ENCODE measurements around the gene MGMT. TPM values are rescaled to one million over a fixed set of nuclear protein-coding genes. Genes with fewer than 3 reads are reported as not detected.
A peak's percentile ranks its signal among the peaks of the same experiment; 100 is the strongest.

The MGMT gene
- total and polyA plus RNA-seq, 7 experiments from 2014 or later: 17.6 to 37.1 (median 22.0) TPM

- Histone ChIP-seq H3K27ac (ENCODE audit: low read depth, low read length) (no peak overlapping the region), H3K9me3 (ENCODE audit: control insufficient read depth in 2 of 3, low read length in 3 of 3) (no peaks in the 10 kb centered on the region), H3K27me3 (ENCODE audit: control insufficient read depth in 2 of 2, insufficient read depth in 2 of 2, low read length in 2 of 2) (no peaks in the 10 kb centered on the region), H3K4me3 (ENCODE audit: low read length) (no peak overlapping the region), H3K4me1 (ENCODE audit: control insufficient read depth in 2 of 2, insufficient read depth in 2 of 2, low read length in 2 of 2) (no peaks in the 10 kb centered on the region), H3K36me3 (ENCODE audit: control insufficient read depth in 2 of 3, insufficient read depth in 3 of 3, low read length in 3 of 3) (no peaks in the 10 kb centered on the region)
- ChIA-PET POLR2A (no interaction called here), CTCF (no interaction called here)
- H3K9me3 Mint-ChIP-seq: peaks cover 0 to 61% (median 15%) of the 10 kb centered on the region in 11 donors
- no peak overlapping the region for H3K27ac Mint-ChIP-seq
- DNase-seq (no peak), ATAC-seq (no peak)
- peaks cover 0 to 69% (median 46%) of the 10 kb centered on the region in 5 donors for H3K36me3 Mint-ChIP-seq
- intact Hi-C loops (cut with micrococcal nuclease): no loop called here
- H3K4me3 Mint-ChIP-seq: no peak overlapping the region
- H3K4me1 Mint-ChIP-seq: peaks cover 0 to 22% (median 9%) of the 10 kb centered on the region in 7 donors
- H3K27me3 Mint-ChIP-seq: no peaks in the 10 kb centered on the region
Measured at GRCh38 chr10:129622291-129622690, 155.2 kb downstream of the MGMT start.

GRCh38 chr10:129622736-129623135 lies 155.7 kb downstream of the MGMT start:
- H3K4me1 Mint-ChIP-seq: peaks cover 0 to 22% (median 13%) of the 10 kb centered on the region in 7 donors
- H3K4me3 Mint-ChIP-seq: no peak overlapping the region
- H3K27ac Mint-ChIP-seq: no peak overlapping the region
- peaks cover 0 to 61% (median 13%) of the 10 kb centered on the region in 11 donors for H3K9me3 Mint-ChIP-seq
- no peaks in the 10 kb centered on the region for H3K27me3 ChIP-seq (ENCODE audit: control insufficient read depth in 2 of 2, insufficient read depth in 2 of 2, low read length in 2 of 2)
- H3K4me1 ChIP-seq (ENCODE audit: control insufficient read depth in 2 of 2, insufficient read depth in 2 of 2, low read length in 2 of 2): no peaks in the 10 kb centered on the region
- peaks cover 0 to 69% (median 51%) of the 10 kb centered on the region in 5 donors for H3K36me3 Mint-ChIP-seq
- H3K27ac ChIP-seq (ENCODE audit: low read depth, low read length): no peak overlapping the region
- intact Hi-C loops (cut with micrococcal nuclease): no loop called here
- H3K9me3 ChIP-seq (ENCODE audit: control insufficient read depth in 2 of 3, low read length in 3 of 3): no peaks in the 10 kb centered on the region
- CTCF ChIA-PET: no interaction called here
- H3K27me3 Mint-ChIP-seq: no peaks in the 10 kb centered on the region
- ATAC-seq (no peak), DNase-seq (no peak)
- H3K36me3 ChIP-seq (ENCODE audit: control insufficient read depth in 2 of 3, insufficient read depth in 3 of 3, low read length in 3 of 3): no peaks in the 10 kb centered on the region
- H3K4me3 ChIP-seq (ENCODE audit: low read length): no peak overlapping the region
- POLR2A ChIA-PET: no interaction called here

- H3K4me1 Mint-ChIP-seq: peaks cover 0 to 17% (median 10%) of the 10 kb centered on the region in 7 donors
- DNase-seq (no peak), ATAC-seq (no peak)
- Histone ChIP-seq H3K27me3 (ENCODE audit: control insufficient read depth in 2 of 2, insufficient read depth in 2 of 2, low read length in 2 of 2) (no peaks in the 10 kb centered on the region), H3K36me3 (ENCODE audit: control insufficient read depth in 2 of 3, insufficient read depth in 3 of 3, low read length in 3 of 3) (peaks cover 0 to 7% (median 0%) of the 10 kb centered on the region in 3 experiments), H3K4me1 (ENCODE audit: control insufficient read depth in 2 of 2, insufficient read depth in 2 of 2, low read length in 2 of 2) (no peaks in the 10 kb centered on the region), H3K9me3 (ENCODE audit: control insufficient read depth in 2 of 3, low read length in 3 of 3) (peaks cover 0 to 4% (median 0%) of the 10 kb centered on the region in 3 experiments), H3K4me3 (ENCODE audit: low read length) (no peak overlapping the region), H3K27ac (ENCODE audit: low read depth, low read length) (no peak overlapping the region)
- peaks cover 0 to 61% (median 15%) of the 10 kb centered on the region in 11 donors for H3K9me3 Mint-ChIP-seq
- H3K27ac Mint-ChIP-seq: no peak overlapping the region
- H3K27me3 Mint-ChIP-seq: no peaks in the 10 kb centered on the region
- peaks cover 0 to 77% (median 59%) of the 10 kb centered on the region in 5 donors for H3K36me3 Mint-ChIP-seq
- intact Hi-C loops (cut with micrococcal nuclease): no loop called here
- ChIA-PET CTCF (no interaction called here), POLR2A (no interaction called here)
- peak overlapping the region in 1 of 10 donors; percentile 5 for H3K4me3 Mint-ChIP-seq
Measured at GRCh38 chr10:129624526-129624925, 157.5 kb downstream of the MGMT start.

- peaks cover 0 to 22% (median 8%) of the 10 kb centered on the region in 7 donors for H3K4me1 Mint-ChIP-seq
- CTCF ChIA-PET: no interaction called here
- no peak overlapping the region for H3K27ac Mint-ChIP-seq
- H3K36me3 Mint-ChIP-seq: peaks cover 0 to 85% (median 69%) of the 10 kb centered on the region in 5 donors
- DNase-seq (no peak), ATAC-seq (no peak)
- Histone ChIP-seq H3K9me3 (ENCODE audit: control insufficient read depth in 2 of 3, low read length in 3 of 3) (peaks cover 0 to 4% (median 0%) of the 10 kb centered on the region in 3 experiments), H3K4me1 (ENCODE audit: control insufficient read depth in 2 of 2, insufficient read depth in 2 of 2, low read length in 2 of 2) (no peaks in the 10 kb centered on the region), H3K27ac (ENCODE audit: low read depth, low read length) (no peak overlapping the region), H3K36me3 (ENCODE audit: control insufficient read depth in 2 of 3, insufficient read depth in 3 of 3, low read length in 3 of 3) (peaks cover 0 to 7% (median 0%) of the 10 kb centered on the region in 3 experiments), H3K4me3 (ENCODE audit: low read length) (no peak overlapping the region), H3K27me3 (ENCODE audit: control insufficient read depth in 2 of 2, insufficient read depth in 2 of 2, low read length in 2 of 2) (no peaks in the 10 kb centered on the region)
- H3K27me3 Mint-ChIP-seq: no peaks in the 10 kb centered on the region
- peaks cover 0 to 67% (median 15%) of the 10 kb centered on the region in 11 donors for H3K9me3 Mint-ChIP-seq
- no peak overlapping the region for H3K4me3 Mint-ChIP-seq
- intact Hi-C loops (cut with micrococcal nuclease): no loop called here
- POLR2A ChIA-PET: no interaction called here
Measured at GRCh38 chr10:129626309-129626708, 159.3 kb downstream of the MGMT start.

GRCh38 chr10:129626796-129627435 lies 159.9 kb downstream of the MGMT start:
- peaks cover 0 to 79% (median 63%) of the 10 kb centered on the region in 5 donors for H3K36me3 Mint-ChIP-seq
- CTCF ChIA-PET: no interaction called here
- ATAC-seq (no peak), DNase-seq (no peak)
- Histone ChIP-seq H3K27me3 (ENCODE audit: control insufficient read depth in 2 of 2, insufficient read depth in 2 of 2, low read length in 2 of 2) (no peaks in the 10 kb centered on the region), H3K27ac (ENCODE audit: low read depth, low read length) (no peak overlapping the region), H3K4me1 (ENCODE audit: control insufficient read depth in 2 of 2, insufficient read depth in 2 of 2, low read length in 2 of 2) (no peaks in the 10 kb centered on the region), H3K9me3 (ENCODE audit: control insufficient read depth in 2 of 3, low read length in 3 of 3) (peaks cover 0 to 4% (median 0%) of the 10 kb centered on the region in 3 experiments), H3K4me3 (ENCODE audit: low read length) (no peak overlapping the region), H3K36me3 (ENCODE audit: control insufficient read depth in 2 of 3, insufficient read depth in 3 of 3, low read length in 3 of 3) (peaks cover 0 to 7% (median 0%) of the 10 kb centered on the region in 3 experiments)
- peaks cover 0 to 62% (median 12%) of the 10 kb centered on the region in 11 donors for H3K9me3 Mint-ChIP-seq
- POLR2A ChIA-PET: no interaction called here
- H3K27ac Mint-ChIP-seq: no peak overlapping the region
- H3K4me1 Mint-ChIP-seq: peaks cover 0 to 16% (median 8%) of the 10 kb centered on the region in 7 donors
- H3K27me3 Mint-ChIP-seq: no peaks in the 10 kb centered on the region
- peak overlapping the region in 1 of 10 donors; percentile 8 for H3K4me3 Mint-ChIP-seq
- intact Hi-C loops (cut with micrococcal nuclease): no loop called here

- CTCF ChIA-PET: no interaction called here
- H3K4me1 ChIP-seq (ENCODE audit: control insufficient read depth in 2 of 2, insufficient read depth in 2 of 2, low read length in 2 of 2): no peaks in the 10 kb centered on the region
- peak overlapping the region in 1 of 10 donors; percentile 8 for H3K4me3 Mint-ChIP-seq
- H3K27ac Mint-ChIP-seq: no peak overlapping the region
- H3K27me3 Mint-ChIP-seq: no peaks in the 10 kb centered on the region
- intact Hi-C loops (cut with micrococcal nuclease): no loop called here
- no peak overlapping the region for H3K27ac ChIP-seq (ENCODE audit: low read depth, low read length)
- peaks cover 0 to 16% (median 8%) of the 10 kb centered on the region in 7 donors for H3K4me1 Mint-ChIP-seq
- H3K36me3 ChIP-seq (ENCODE audit: control insufficient read depth in 2 of 3, insufficient read depth in 3 of 3, low read length in 3 of 3): peaks cover 0 to 7% (median 0%) of the 10 kb centered on the region in 3 experiments
- H3K27me3 ChIP-seq (ENCODE audit: control insufficient read depth in 2 of 2, insufficient read depth in 2 of 2, low read length in 2 of 2): no peaks in the 10 kb centered on the region
- peaks cover 0 to 4% (median 0%) of the 10 kb centered on the region in 3 experiments for H3K9me3 ChIP-seq (ENCODE audit: control insufficient read depth in 2 of 3, low read length in 3 of 3)
- DNase-seq (no peak), ATAC-seq (no peak)
- POLR2A ChIA-PET: interaction anchor here (0.6 kb wide), 1 partner anchor 9 kb away, joined by 3 read pairs; no protein-coding TSS in a partner anchor
- no peak overlapping the region for H3K4me3 ChIP-seq (ENCODE audit: low read length)
- peaks cover 0 to 64% (median 14%) of the 10 kb centered on the region in 11 donors for H3K9me3 Mint-ChIP-seq
- peaks cover 0 to 79% (median 61%) of the 10 kb centered on the region in 5 donors for H3K36me3 Mint-ChIP-seq
Measured at GRCh38 chr10:129627442-129627841, 160.4 kb downstream of the MGMT start.

GRCh38 chr10:129628823-129629222 lies 161.8 kb downstream of the MGMT start:
- H3K4me3 ChIP-seq (ENCODE audit: low read length): no peak overlapping the region
- no peak for DNase-seq
- H3K27ac ChIP-seq (ENCODE audit: low read depth, low read length): no peak overlapping the region
- CTCF ChIA-PET: no interaction called here
- peaks cover 0 to 5% (median 0%) of the 10 kb centered on the region in 3 experiments for H3K9me3 ChIP-seq (ENCODE audit: control insufficient read depth in 2 of 3, low read length in 3 of 3)
- no peak overlapping the region for H3K4me3 Mint-ChIP-seq
- H3K27ac Mint-ChIP-seq: no peak overlapping the region
- H3K36me3 ChIP-seq (ENCODE audit: control insufficient read depth in 2 of 3, insufficient read depth in 3 of 3, low read length in 3 of 3): peaks cover 0 to 7% (median 0%) of the 10 kb centered on the region in 3 experiments
- H3K36me3 Mint-ChIP-seq: peaks cover 0 to 77% (median 71%) of the 10 kb centered on the region in 5 donors
- POLR2A ChIA-PET: no interaction called here
- no peaks in the 10 kb centered on the region for H3K27me3 ChIP-seq (ENCODE audit: control insufficient read depth in 2 of 2, insufficient read depth in 2 of 2, low read length in 2 of 2)
- no peaks in the 10 kb centered on the region for H3K4me1 ChIP-seq (ENCODE audit: control insufficient read depth in 2 of 2, insufficient read depth in 2 of 2, low read length in 2 of 2)
- intact Hi-C loops (cut with micrococcal nuclease): no loop called here
- peaks cover under 1 to 74% (median 23%) of the 10 kb centered on the region in 11 donors for H3K9me3 Mint-ChIP-seq
- H3K4me1 Mint-ChIP-seq: peaks cover 0 to 16% (median 8%) of the 10 kb centered on the region in 7 donors
- H3K27me3 Mint-ChIP-seq: no peaks in the 10 kb centered on the region
- ATAC-seq: no peak
